Parathyroid adenoma (tissue), 2 donors: ENCODE data around the gene LCK.

Experiments
- H2AFZ ChIP-seq: fragments of 300-600 bp; sonication (generic); one replicate; pipeline ENCODE4 v1.7.0; 2017; ENCODE audit warnings: antibody characterized with exemption, mild to moderate bottlenecking
- H3K27ac ChIP-seq: fragments of 300-600 bp; sonication (generic); one replicate; pipeline ENCODE4 v1.7.0; 2017
- H3K27me3 ChIP-seq: fragments of 300-600 bp; sonication (generic); one replicate; pipeline ENCODE4 v1.7.0; 2017; ENCODE audit warnings: low read length; ENCODE audit not compliant: control insufficient read depth, insufficient read depth
- H3K36me3 ChIP-seq: fragments of 300-600 bp; sonication (generic); one replicate; pipeline ENCODE4 v1.7.0; 2017; ENCODE audit warnings: low read length; ENCODE audit not compliant: control insufficient read depth, insufficient read depth
- H3K4me1 ChIP-seq: fragments of 300-600 bp; sonication (generic); one replicate; pipeline ENCODE4 v1.7.0; 2017; ENCODE audit warnings: control low read depth
- H3K4me2 ChIP-seq: fragments of 300-600 bp; sonication (generic); one replicate; pipeline ENCODE4 v1.7.0; 2017; ENCODE audit warnings: low read length
- H3K4me3 ChIP-seq: fragments of 300-600 bp; sonication (generic); one replicate; pipeline ENCODE4 v1.7.0; 2017; ENCODE audit warnings: low read depth, low read length
- H3K79me2 ChIP-seq: fragments of 300-600 bp; sonication (generic); one replicate; pipeline ENCODE4 v1.7.0; 2017; ENCODE audit warnings: control low read depth
- H3K9ac ChIP-seq: fragments of 300-600 bp; sonication (generic); one replicate; pipeline ENCODE4 v1.7.0; 2017; ENCODE audit warnings: mild to moderate bottlenecking
- H3K9me3 ChIP-seq: fragments of 300-600 bp; sonication (generic); one replicate; pipeline ENCODE4 v1.7.0; 2017; ENCODE audit warnings: low read length; ENCODE audit not compliant: control insufficient read depth
- TF ChIP-seq, protein P1 (sequence below): fragments of 300-600 bp; sonication (generic); IDR thresholded peaks from one replicate; pipeline ENCODE4 v1.7.0; 2017; ENCODE audit warnings: antibody characterized with exemption, mild to moderate bottlenecking
- donor health status: primary hyperparathyroidism.

Gene LCK

DNA sequence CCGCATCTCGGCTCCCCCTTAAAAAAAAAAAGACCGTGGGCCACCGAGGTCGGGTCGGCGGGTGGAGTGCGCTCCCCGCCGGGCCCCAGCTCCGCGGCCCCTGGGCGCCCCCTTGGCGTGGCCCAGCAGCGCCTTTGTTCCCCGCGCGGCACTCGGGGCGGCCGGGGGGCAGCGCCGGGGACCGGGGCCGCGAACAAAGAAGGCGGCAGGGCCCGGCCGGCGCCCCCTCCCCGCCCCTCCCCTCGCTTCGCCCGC, 84.4 kb downstream of the LCK start:
- H2AFZ ChIP-seq = no peak overlapping the region
- H3K4me1 ChIP-seq = no peaks in the 10 kb centered on the region
- no peaks in the 10 kb centered on the region for H3K79me2 ChIP-seq
- no peaks in the 10 kb centered on the region for H3K9me3 ChIP-seq
- peak overlapping the region; percentile 3 for H3K4me3 ChIP-seq
- TF ChIP-seq, protein P1, sequence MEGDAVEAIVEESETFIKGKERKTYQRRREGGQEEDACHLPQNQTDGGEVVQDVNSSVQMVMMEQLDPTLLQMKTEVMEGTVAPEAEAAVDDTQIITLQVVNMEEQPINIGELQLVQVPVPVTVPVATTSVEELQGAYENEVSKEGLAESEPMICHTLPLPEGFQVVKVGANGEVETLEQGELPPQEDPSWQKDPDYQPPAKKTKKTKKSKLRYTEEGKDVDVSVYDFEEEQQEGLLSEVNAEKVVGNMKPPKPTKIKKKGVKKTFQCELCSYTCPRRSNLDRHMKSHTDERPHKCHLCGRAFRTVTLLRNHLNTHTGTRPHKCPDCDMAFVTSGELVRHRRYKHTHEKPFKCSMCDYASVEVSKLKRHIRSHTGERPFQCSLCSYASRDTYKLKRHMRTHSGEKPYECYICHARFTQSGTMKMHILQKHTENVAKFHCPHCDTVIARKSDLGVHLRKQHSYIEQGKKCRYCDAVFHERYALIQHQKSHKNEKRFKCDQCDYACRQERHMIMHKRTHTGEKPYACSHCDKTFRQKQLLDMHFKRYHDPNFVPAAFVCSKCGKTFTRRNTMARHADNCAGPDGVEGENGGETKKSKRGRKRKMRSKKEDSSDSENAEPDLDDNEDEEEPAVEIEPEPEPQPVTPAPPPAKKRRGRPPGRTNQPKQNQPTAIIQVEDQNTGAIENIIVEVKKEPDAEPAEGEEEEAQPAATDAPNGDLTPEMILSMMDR = no peak
- no peaks in the 10 kb centered on the region for H3K36me3 ChIP-seq
- no peak overlapping the region for H3K4me2 ChIP-seq
- H3K27me3 ChIP-seq = no peaks in the 10 kb centered on the region
- H3K27ac ChIP-seq = no peak overlapping the region
- no peak overlapping the region for H3K9ac ChIP-seq
